HG03558 (cell line): Measurements from ENCODE around the gene NLGN1.
"Not testable (repeated sequence)": the region's sequence is repeated elsewhere in the genome, so short reads cannot be mapped to it uniquely, and the experiment has no call there.

ENCODE experiments used
- ATAC-seq: cut with Tn5 transposase; IDR thresholded peaks from one replicate; pipeline ENCODE4 v1.9.1; 2021; ENCODE audit warnings: moderate number of reproducible peaks; ENCODE audit not compliant: unreplicated experiment; ENCODE audit errors: extremely low read depth

NLGN1 gene

GRCh38 chr3:173397161-173398110 is at the start of gene NLGN1:
TSS of gene NLGN1 (plus strand) at chr3:173397744.
- no peak for ATAC-seq

GRCh38 chr3:173351886-173352285 is 45.7 kb upstream of the NLGN1 start:
- no peak for ATAC-seq

DNA sequence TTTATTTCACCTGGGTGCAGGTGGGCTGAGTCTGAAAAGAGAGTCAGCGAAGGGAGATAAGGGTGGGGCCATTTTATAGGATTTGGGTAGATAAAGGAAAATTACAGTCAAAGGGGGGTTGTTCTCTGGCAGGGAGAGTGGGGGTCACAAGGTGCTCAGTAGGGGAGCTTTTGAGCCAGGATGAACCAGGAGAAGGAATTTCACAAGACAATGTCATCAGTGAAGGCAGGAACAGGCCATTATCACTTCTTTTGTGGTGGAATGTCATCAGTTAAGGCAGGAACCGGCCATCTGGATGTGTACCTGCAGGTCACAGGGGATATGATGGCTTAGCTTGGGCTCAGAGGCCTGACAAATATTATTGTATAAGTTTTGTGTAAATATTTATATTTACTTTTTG is 44.4 kb upstream of the NLGN1 start:
- not testable (repeated sequence) for ATAC-seq

GRCh38 chr3:173354124-173354523 is 43.4 kb upstream of the NLGN1 start:
- ATAC-seq = no peak

DNA sequence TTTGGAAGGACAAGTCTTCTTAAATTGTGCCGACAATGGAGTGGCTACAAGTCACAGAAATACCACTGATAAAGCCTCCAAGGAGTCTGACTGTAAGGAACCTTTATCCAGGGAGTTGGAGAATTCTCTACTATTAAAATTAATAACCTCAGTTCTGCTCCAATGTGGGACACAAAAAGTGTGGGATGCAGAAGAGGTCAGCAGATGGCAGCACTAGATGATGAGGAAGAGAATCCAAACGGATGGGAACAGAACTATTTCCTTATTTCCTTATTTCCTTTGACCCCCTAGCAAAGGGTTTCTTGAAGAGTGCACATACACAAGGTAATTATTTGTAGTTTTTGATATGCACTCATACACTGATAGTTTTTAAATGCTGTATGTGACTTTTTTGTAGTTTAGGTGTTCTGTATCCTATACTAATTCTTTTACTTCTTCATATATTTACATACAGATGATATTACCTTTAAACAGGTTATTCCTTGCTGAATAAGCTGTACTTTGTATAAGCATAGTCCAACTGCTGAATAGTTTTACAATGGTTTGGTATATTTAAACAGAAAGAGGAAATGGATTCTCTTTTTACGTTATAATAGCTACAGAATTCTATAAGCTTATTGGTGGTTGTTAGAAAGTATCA is 25.6 kb upstream of the NLGN1 start:
- no peak for ATAC-seq

- no peak for ATAC-seq
Measured at GRCh38 chr3:173380681-173381080, 16.9 kb upstream of the NLGN1 start.

DNA sequence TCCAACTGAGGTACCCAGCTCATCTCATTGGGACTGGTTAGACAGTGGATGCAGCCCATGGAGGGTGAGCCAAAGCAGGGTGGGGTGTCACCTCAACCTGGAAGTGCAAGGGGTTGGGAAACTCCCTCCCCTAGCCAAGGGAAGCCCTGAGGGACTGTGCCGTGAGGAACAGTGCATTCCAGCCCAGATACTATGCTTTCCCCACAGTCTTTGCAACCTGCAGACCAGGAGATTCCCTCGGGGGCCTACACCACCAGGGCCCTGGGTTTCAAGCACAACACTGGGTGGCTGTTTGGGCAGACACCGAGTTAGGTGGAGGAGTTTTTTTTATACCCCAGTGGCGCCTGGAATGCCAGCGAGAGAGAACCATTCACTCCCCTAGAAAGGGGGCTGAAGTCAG is 15.6 kb upstream of the NLGN1 start:
- not testable (repeated sequence) for ATAC-seq

GRCh38 chr3:173395073-173395411 is 2.5 kb upstream of the NLGN1 start:
- ATAC-seq = peak; percentile 21

DNA sequence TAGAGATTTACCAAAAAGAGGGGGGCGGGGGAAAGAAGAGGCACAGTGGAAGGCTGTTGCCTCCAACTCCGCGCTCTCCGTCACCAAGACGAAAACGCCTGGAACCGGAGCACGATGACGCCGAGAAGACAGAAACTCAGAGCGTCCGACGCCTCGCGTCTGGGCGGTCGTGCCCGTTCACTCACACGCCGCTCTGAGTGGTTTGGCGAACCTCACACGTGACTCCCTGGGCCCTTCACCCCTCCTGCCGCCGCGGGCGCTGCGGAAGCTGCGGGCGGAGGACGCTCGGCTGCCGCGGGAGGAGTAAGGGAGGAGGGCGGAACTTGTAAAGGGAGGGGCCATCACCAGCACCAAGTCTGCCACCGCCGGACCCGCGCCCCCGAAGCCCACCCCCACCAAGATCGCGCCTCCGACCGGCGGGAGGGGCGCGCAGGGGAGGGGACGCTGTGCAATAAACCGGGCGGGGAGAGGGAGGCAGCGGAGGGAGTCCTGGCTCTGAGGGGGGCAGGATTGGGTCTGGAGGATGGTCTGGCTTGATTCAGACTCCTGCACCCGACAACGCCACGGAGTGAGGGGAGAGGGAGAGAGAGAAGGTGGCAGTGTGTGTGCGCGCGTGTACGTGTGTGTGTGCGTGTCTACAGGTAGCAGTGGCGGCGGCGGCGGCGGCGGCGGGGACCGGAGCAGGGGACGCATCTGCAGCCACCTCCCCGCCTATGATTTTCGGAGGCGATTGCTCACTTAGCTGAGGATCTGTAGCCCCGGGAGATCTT is 1.9 kb upstream of the NLGN1 start:
- peak; percentile 87 for ATAC-seq

- no peak for ATAC-seq
Measured at GRCh38 chr3:173396191-173397041, 1.1 kb upstream of the NLGN1 start.

- ATAC-seq = no peak
Measured at GRCh38 chr3:173398111-173398479, 551 bp downstream of the NLGN1 start.

DNA sequence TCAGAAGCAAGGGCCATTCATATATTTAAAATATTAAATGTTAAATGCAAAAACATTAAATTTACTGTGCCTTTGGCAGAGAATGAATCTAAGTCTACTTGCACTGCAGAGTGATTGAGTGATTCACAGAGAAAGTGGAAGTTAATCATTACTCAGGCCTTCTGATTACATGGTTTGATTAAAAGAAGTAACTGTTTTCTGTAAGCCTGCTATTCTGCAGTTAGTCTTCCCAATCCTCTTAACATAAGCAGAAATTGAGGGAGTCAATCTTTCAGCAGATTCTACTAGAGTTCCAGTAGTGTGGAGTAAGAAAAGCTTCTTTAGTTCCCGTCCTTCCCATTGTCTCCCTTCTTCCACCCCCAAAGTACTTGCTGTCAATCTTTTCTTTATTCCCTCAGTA is 1.5 kb downstream of the NLGN1 start:
- ATAC-seq = no peak

GRCh38 chr3:173401369-173401768 is 3.8 kb downstream of the NLGN1 start:
- ATAC-seq = no peak

GRCh38 chr3:173402656-173403055 is 5.1 kb downstream of the NLGN1 start:
- no peak for ATAC-seq

DNA sequence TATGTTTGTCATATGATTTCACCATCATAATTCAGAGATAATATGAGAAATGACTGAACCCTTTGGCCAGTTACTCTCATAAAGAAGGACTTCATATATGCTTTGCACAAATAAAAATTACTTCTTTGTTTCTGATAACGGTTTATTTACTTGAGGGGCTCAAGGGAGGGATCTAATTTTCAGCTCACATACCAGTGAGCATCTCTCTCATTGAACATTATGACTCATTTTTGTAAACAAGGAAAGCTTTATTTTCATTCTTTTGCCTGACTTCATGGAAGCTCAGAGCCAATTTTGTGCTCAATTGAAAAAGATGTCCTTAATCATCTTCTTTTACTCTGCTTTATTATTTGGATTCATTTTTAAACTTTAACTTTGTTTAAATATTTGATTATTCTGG is 5.8 kb downstream of the NLGN1 start:
- no peak for ATAC-seq

- ATAC-seq = no peak
Measured at GRCh38 chr3:173404156-173404555, 6.6 kb downstream of the NLGN1 start.

- no peak for ATAC-seq
Measured at GRCh38 chr3:173410436-173410835, 12.9 kb downstream of the NLGN1 start.

DNA sequence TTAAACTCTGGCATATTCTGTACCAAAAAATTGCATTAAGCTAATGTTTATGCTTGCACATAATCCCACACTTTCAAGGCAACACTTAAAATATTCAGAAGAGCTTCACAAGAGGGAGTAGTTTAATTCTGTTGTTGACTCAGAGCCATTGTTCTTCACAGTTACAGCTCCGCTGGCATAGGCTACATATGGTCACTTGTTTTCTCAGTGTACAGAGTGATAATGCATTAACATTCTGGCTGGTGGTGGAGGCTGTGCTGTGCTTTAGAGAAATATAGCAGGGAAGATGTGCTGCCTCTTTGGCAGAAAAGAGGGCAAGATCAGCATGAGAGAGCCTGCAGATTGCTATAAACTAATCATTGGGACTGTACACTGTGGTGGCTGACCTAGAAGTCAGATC is 13.3 kb downstream of the NLGN1 start:
- ATAC-seq = no peak

- no peak for ATAC-seq
Measured at GRCh38 chr3:173411375-173411973, 13.9 kb downstream of the NLGN1 start.

GRCh38 chr3:173416070-173416469 is 18.5 kb downstream of the NLGN1 start:
- ATAC-seq = no peak
